AG09309 (cell line): ENCODE measurements around the gene ZNF460.
"Not testable (repeated sequence)": the region's sequence is repeated elsewhere in the genome, so short reads cannot be mapped to it uniquely, and the experiment has no call there.

Source experiments
- DNase-seq: peaks from one replicate; pipeline ENCODE4 v3.0.0-alpha.2; 2010; ENCODE audit warnings: low read depth
- H3K4me3 ChIP-seq: 2 replicates; pipeline ENCODE4 v1.5.1; 2011; ENCODE audit warnings: mild to moderate bottlenecking, low read depth, low read length, moderate library complexity; ENCODE audit not compliant: control insufficient read depth
- CTCF ChIP-seq: IDR thresholded peaks from 2 replicates; pipeline ENCODE4 v1.5.1; 2011; ENCODE audit warnings: mild to moderate bottlenecking, low read depth, low read length, inconsistent platforms; ENCODE audit not compliant: insufficient read depth, control insufficient read depth; ENCODE audit errors: missing control alignments

Gene ZNF460

GRCh38 chr19:57263244-57263741 lies 17.0 kb upstream of the ZNF460 start:
- no peak for TF ChIP-seq CTCF
- no peak overlapping the region for H3K4me3 ChIP-seq
- DNase-seq, result no peak

GRCh38 chr19:57267291-57267690 lies 13.0 kb upstream of the ZNF460 start:
- no peak overlapping the region for H3K4me3 ChIP-seq
- DNase-seq, result no peak
- no peak for TF ChIP-seq CTCF

GRCh38 chr19:57269515-57270250 lies 10.6 kb upstream of the ZNF460 start:
- DNase-seq, result peak; percentile 79
- no peak for TF ChIP-seq CTCF
- H3K4me3 ChIP-seq, result no peak overlapping the region

- DNase-seq, result no peak
- no peak for TF ChIP-seq CTCF
- H3K4me3 ChIP-seq, result no peak overlapping the region
These were observed 9.0 kb upstream of the ZNF460 start for GRCh38 chr19:57271280-57271679.

GRCh38 chr19:57273014-57273413 lies 7.3 kb upstream of the ZNF460 start:
- no peak overlapping the region for H3K4me3 ChIP-seq
- no peak for TF ChIP-seq CTCF
- DNase-seq, result no peak

GRCh38 chr19:57276430-57276829 lies 3.9 kb upstream of the ZNF460 start:
- TF ChIP-seq CTCF, result no peak
- H3K4me3 ChIP-seq, result no peak overlapping the region

GRCh38 chr19:57278481-57278880 lies 1.8 kb upstream of the ZNF460 start:
- peak; percentile 54 for DNase-seq

More at GRCh38 chr19:57276430-57276829, 3.9 kb upstream of the ZNF460 start:
- no peak for DNase-seq

More at GRCh38 chr19:57278481-57278880, 1.8 kb upstream of the ZNF460 start:
- not testable (repeated sequence) for H3K4me3 ChIP-seq
